ENCODE data around the gene JMJD6. TPM values are rescaled to one million over a fixed set of nuclear protein-coding genes. Genes with fewer than 3 reads are reported as not detected.

JMJD6 gene
- polyA plus RNA-seq, 1 donor (not counting 4 experiments of a cell fraction or from before 2014, with no cell fraction given), result 12.0 TPM

GRCh38 chr17:76695059-76695831 lies 31.2 kb downstream of the JMJD6 start:
- peak overlapping the region in 1 of 3 experiments; percentile 44 for H3K4me3 ChIP-seq (ENCODE audit: control insufficient read depth in 2 of 3, extremely low read depth in 1 of 3, insufficient read depth in 2 of 3, low read depth in 1 of 3, low read length in 3 of 3)
- dilution Hi-C loops (cut with MboI; ENCODE audit: extremely low pct_ligation_motif_present, low sequenced_read_pairs), result no loop called here
- no peak overlapping the region for H2AFZ ChIP-seq (ENCODE audit: control insufficient read depth, low read length)
- H3K9me3 ChIP-seq (ENCODE audit: control insufficient read depth, low read depth, low read length), result no peaks in the 10 kb centered on the region
- peaks cover 3% of the 10 kb centered on the region for H4K20me1 ChIP-seq (ENCODE audit: control insufficient read depth, extremely low read depth, insufficient read depth, low read length)
- no peak overlapping the region for H3K9ac ChIP-seq (ENCODE audit: control insufficient read depth, extremely low read depth, insufficient read depth, low read length)
- peaks cover 21% of the 10 kb centered on the region for H3K4me1 ChIP-seq (ENCODE audit: control insufficient read depth, extremely low read depth, insufficient read depth, low read length)
- DNase-seq (ENCODE audit: low read depth, low spot score) (no peak), FAIRE-seq (no peak)
- H3K9me1 ChIP-seq (ENCODE audit: control insufficient read depth, extremely low read depth, insufficient read depth, low read length), result peaks cover 4% of the 10 kb centered on the region
- TF ChIP-seq EZH2 (IDR thresholded peaks at IDR 0.05; ENCODE audit: low read length) (no peak), CTCF (optimal IDR thresholded peaks at IDR 0.05 in 1 of 3, IDR thresholded peaks at IDR 0.05 in 1 of 3, conservative IDR thresholded peaks at IDR 0.05 in 1 of 3; ENCODE audit: extremely low read depth in 1 of 3, insufficient read depth in 2 of 3, low read length in 3 of 3) (no peak)
- peaks cover 44% of the 10 kb centered on the region for H3K79me2 ChIP-seq (ENCODE audit: control insufficient read depth, insufficient read depth, low read length)
- no peaks in the 10 kb centered on the region for H3K27me3 ChIP-seq (ENCODE audit: control insufficient read depth, extremely low read depth, insufficient read depth, low read length)
- peaks cover 3 to 16% of the 10 kb centered on the region in 2 experiments for H3K36me3 ChIP-seq (ENCODE audit: control insufficient read depth in 2 of 2, extremely low read depth in 1 of 2, insufficient read depth in 2 of 2, low read length in 2 of 2)
- peak overlapping the region; percentile 67 for H3K4me2 ChIP-seq (ENCODE audit: control insufficient read depth, extremely low read depth, insufficient read depth, low read depth, low read length)
- no peak overlapping the region for H3K27ac ChIP-seq (ENCODE audit: control insufficient read depth, insufficient read depth, low read length)

GRCh38 chr17:76691379-76692191 lies 34.8 kb downstream of the JMJD6 start:
- no peak for DNase-seq (ENCODE audit: low read depth, low spot score)
- H3K4me2 ChIP-seq (ENCODE audit: control insufficient read depth, extremely low read depth, insufficient read depth, low read depth, low read length), result no peak overlapping the region
- H3K4me1 ChIP-seq (ENCODE audit: control insufficient read depth, extremely low read depth, insufficient read depth, low read length), result peaks cover 20% of the 10 kb centered on the region
- no peaks in the 10 kb centered on the region for H3K27me3 ChIP-seq (ENCODE audit: control insufficient read depth, extremely low read depth, insufficient read depth, low read length)
- H3K79me2 ChIP-seq (ENCODE audit: control insufficient read depth, insufficient read depth, low read length), result peaks cover 20% of the 10 kb centered on the region
- no peak for FAIRE-seq
- no peak overlapping the region for H3K4me3 ChIP-seq (ENCODE audit: control insufficient read depth in 2 of 3, extremely low read depth in 1 of 3, insufficient read depth in 2 of 3, low read depth in 1 of 3, low read length in 3 of 3)
- TF ChIP-seq CTCF (optimal IDR thresholded peaks at IDR 0.05 in 1 of 3, IDR thresholded peaks at IDR 0.05 in 1 of 3, conservative IDR thresholded peaks at IDR 0.05 in 1 of 3; ENCODE audit: extremely low read depth in 1 of 3, insufficient read depth in 2 of 3, low read length in 3 of 3) (no peak), EZH2 (IDR thresholded peaks at IDR 0.05; ENCODE audit: low read length) (no peak)
- peaks cover 2% of the 10 kb centered on the region for H3K9me1 ChIP-seq (ENCODE audit: control insufficient read depth, extremely low read depth, insufficient read depth, low read length)
- peaks cover 2% of the 10 kb centered on the region for H4K20me1 ChIP-seq (ENCODE audit: control insufficient read depth, extremely low read depth, insufficient read depth, low read length)
- no peak overlapping the region for H3K9ac ChIP-seq (ENCODE audit: control insufficient read depth, extremely low read depth, insufficient read depth, low read length)
- H3K27ac ChIP-seq (ENCODE audit: control insufficient read depth, insufficient read depth, low read length), result no peak overlapping the region
- no peak overlapping the region for H2AFZ ChIP-seq (ENCODE audit: control insufficient read depth, low read length)
- peaks cover 3 to 12% of the 10 kb centered on the region in 2 experiments for H3K36me3 ChIP-seq (ENCODE audit: control insufficient read depth in 2 of 2, extremely low read depth in 1 of 2, insufficient read depth in 2 of 2, low read length in 2 of 2)
- no peaks in the 10 kb centered on the region for H3K9me3 ChIP-seq (ENCODE audit: control insufficient read depth, low read depth, low read length)
- dilution Hi-C loops (cut with MboI; ENCODE audit: extremely low pct_ligation_motif_present, low sequenced_read_pairs), result no loop called here
